Bronchial epithelial cell (primary cell): ENCODE data around the gene PEPD. TPM values are rescaled to one million over a fixed set of nuclear protein-coding genes. Genes with fewer than 3 reads are reported as not detected.

Experiments used
- DNase-seq: peaks from one replicate; pipeline ENCODE4 v3.0.0-alpha.2; 2010; ENCODE audit warnings: low read depth
- FAIRE-seq: peaks from 2 replicates; lab custom pipeline; 2011; peaks lifted over from hg19 to GRCh38; lab: Jason Lieb, UNC
- H3K27me3 ChIP-seq: 2 replicates; pipeline ENCODE4 v1.5.1; 2011; ENCODE audit warnings: low read length; ENCODE audit not compliant: control insufficient read depth, insufficient read depth
- H3K36me3 ChIP-seq: 2 replicates; pipeline ENCODE4 v1.5.1; 2011; ENCODE audit warnings: low read length; ENCODE audit not compliant: control insufficient read depth, insufficient read depth
- H3K4me3 ChIP-seq: 2 replicates; pipeline ENCODE4 v1.5.1; 2011; ENCODE audit warnings: mild to moderate bottlenecking, low read depth, low read length, control low read depth
- total RNA-seq: library from RNA; depleted of rRNA; stranded (reverse); fragments of >200 nt; gene quantifications from 2 replicates; pipeline ENCODE4 v1.2.1, GENCODE V29; 2014
- TF ChIP-seq, protein P1 (sequence below): IDR thresholded peaks from 2 replicates; pipeline ENCODE4 v1.5.1; 2011; ENCODE audit warnings: mild to moderate bottlenecking, moderate library complexity, low read length, control low read depth, inconsistent platforms; ENCODE audit not compliant: insufficient read depth, severe bottlenecking

The PEPD gene
- total RNA-seq, 1 donor from 2014 or later = 35.8 TPM

- no peak for FAIRE-seq
- no peak for DNase-seq
- H3K27me3 ChIP-seq = no peaks in the 10 kb centered on the region
- TF ChIP-seq, protein P1, sequence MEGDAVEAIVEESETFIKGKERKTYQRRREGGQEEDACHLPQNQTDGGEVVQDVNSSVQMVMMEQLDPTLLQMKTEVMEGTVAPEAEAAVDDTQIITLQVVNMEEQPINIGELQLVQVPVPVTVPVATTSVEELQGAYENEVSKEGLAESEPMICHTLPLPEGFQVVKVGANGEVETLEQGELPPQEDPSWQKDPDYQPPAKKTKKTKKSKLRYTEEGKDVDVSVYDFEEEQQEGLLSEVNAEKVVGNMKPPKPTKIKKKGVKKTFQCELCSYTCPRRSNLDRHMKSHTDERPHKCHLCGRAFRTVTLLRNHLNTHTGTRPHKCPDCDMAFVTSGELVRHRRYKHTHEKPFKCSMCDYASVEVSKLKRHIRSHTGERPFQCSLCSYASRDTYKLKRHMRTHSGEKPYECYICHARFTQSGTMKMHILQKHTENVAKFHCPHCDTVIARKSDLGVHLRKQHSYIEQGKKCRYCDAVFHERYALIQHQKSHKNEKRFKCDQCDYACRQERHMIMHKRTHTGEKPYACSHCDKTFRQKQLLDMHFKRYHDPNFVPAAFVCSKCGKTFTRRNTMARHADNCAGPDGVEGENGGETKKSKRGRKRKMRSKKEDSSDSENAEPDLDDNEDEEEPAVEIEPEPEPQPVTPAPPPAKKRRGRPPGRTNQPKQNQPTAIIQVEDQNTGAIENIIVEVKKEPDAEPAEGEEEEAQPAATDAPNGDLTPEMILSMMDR = no peak
- H3K4me3 ChIP-seq = no peak overlapping the region
- H3K36me3 ChIP-seq = no peaks in the 10 kb centered on the region
Measured at GRCh38 chr19:33413868-33414666, 107.5 kb downstream of the PEPD start.

DNA sequence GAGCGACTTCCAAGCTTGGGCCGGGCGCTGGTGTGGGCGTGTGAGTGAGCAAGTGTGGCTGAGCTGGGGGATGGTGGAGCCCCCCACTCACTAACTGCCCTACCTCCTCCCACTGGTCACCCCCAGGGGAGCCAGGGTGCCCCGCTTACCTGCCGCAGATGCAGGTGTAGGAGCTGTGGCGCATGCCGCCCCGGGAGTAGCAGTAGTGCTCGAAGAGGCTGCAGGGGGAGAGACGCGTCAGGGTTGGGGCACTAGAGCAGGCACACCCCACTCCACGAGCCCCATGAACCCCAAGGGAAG, 108.2 kb downstream of the PEPD start:
- Histone ChIP-seq H3K27me3 (no peaks in the 10 kb centered on the region), H3K4me3 (no peak overlapping the region), H3K36me3 (no peaks in the 10 kb centered on the region)
- DNase-seq = no peak
- TF ChIP-seq, protein P1 = no peak
- no peak for FAIRE-seq

DNA sequence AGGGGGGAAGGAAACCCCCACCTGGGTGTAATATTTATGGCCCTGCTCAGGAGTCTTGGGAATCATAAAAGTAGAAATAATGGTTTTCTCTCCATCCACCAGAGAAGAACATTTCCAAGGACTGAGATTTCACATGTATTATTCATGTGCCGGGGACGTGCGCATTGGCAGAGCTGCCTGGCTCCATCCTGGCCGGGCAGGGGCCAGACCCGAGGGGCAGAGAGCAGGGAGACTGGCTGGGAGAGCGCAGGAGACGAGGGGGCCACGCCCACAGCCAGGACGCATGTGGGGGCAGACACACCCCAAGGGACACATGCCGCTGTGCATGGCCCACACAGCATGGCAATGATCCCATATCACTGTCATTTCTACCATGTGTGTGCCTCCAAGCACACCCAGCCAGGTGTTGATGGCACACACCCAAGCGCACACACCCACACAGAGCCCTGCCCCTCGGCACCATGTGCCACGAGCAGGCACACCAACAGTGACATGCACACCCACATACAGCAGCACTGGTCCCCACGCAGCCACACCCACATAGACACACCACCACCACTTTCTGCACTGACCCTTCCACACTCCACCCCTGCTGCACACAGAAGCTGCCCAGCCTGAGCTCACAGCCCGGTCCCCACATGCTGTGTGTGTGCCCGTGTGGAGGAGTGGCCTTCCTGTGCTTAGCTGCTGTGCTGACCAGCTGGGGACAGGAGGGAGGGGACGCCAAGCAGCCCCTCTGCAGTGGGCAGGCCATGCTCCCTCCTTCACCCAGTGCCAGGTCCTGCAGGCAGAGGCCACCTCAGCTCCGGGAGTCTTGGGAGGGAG, 108.8 kb downstream of the PEPD start:
- Histone ChIP-seq H3K36me3 (no peaks in the 10 kb centered on the region), H3K27me3 (no peaks in the 10 kb centered on the region), H3K4me3 (no peak overlapping the region)
- DNase-seq (no peak), FAIRE-seq (peak; percentile 90)
- TF ChIP-seq, protein P1 = no peak

- FAIRE-seq = no peak
- H3K27me3 ChIP-seq = no peaks in the 10 kb centered on the region
- no peak overlapping the region for H3K4me3 ChIP-seq
- no peaks in the 10 kb centered on the region for H3K36me3 ChIP-seq
- no peak for DNase-seq
- TF ChIP-seq, protein P1 = no peak
Measured at GRCh38 chr19:33411621-33412180, 109.9 kb downstream of the PEPD start.

GRCh38 chr19:33410915-33411401, 110.6 kb downstream of the PEPD start:
- FAIRE-seq (no peak), DNase-seq (no peak)
- no peaks in the 10 kb centered on the region for H3K27me3 ChIP-seq
- H3K4me3 ChIP-seq = no peak overlapping the region
- TF ChIP-seq, protein P1 = no peak
- H3K36me3 ChIP-seq = no peaks in the 10 kb centered on the region
